ENCODE data around the gene ASXL3.

Gene ASXL3

DNA sequence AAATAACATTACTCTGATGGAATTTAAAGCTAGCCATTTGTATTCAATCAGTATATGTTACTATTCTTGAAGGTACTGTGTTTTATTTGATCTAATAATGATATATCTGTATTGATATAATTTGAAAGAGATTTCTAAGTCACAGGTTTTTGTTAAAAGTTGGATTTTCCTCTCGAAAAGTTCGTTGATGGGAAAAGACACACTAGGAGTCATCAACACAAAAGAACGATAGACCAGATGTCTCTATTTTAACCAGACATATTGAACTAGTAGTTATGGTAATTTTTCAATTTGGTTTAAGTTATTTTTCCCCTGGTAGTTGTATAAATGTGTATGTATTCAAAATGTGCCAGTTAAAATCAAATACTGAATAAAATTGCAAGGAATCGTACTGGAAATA lies 2.5 kb downstream of the ASXL3 start:
- no peak overlapping the region for H3K4me3 ChIP-seq (replicated peaks in 1 of 2; ENCODE audit: low read depth in 2 of 2, low read length in 2 of 2)
- DNase-seq (ENCODE audit: low read depth in 2 of 2) = no peak
- TF ChIP-seq, protein P1, sequence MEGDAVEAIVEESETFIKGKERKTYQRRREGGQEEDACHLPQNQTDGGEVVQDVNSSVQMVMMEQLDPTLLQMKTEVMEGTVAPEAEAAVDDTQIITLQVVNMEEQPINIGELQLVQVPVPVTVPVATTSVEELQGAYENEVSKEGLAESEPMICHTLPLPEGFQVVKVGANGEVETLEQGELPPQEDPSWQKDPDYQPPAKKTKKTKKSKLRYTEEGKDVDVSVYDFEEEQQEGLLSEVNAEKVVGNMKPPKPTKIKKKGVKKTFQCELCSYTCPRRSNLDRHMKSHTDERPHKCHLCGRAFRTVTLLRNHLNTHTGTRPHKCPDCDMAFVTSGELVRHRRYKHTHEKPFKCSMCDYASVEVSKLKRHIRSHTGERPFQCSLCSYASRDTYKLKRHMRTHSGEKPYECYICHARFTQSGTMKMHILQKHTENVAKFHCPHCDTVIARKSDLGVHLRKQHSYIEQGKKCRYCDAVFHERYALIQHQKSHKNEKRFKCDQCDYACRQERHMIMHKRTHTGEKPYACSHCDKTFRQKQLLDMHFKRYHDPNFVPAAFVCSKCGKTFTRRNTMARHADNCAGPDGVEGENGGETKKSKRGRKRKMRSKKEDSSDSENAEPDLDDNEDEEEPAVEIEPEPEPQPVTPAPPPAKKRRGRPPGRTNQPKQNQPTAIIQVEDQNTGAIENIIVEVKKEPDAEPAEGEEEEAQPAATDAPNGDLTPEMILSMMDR (IDR thresholded peaks at IDR 0.05; ENCODE audit: low read depth, low read length) = no peak

DNA sequence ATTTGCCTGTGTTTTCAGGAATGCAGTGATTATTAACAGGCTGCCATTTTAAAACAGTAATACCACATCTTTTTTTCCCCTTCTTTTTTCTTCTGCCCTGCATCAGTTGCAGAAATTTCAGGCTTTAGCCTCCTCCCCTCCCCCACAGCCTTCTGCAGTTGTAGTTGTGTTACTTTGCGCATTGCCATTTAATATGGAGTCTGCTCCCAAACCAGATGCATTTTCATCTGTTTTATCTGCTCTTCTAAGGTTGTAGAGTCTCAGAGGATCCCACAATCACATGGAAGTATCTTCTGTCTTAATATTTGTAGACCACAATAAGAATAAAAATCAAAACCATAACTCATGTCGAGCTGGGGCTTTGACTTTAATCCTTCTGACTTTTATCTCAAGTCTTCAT lies 3.8 kb downstream of the ASXL3 start:
- TF ChIP-seq, protein P1 (IDR thresholded peaks at IDR 0.05; ENCODE audit: low read depth, low read length) = no peak
- H3K4me3 ChIP-seq (replicated peaks in 1 of 2; ENCODE audit: low read depth in 2 of 2, low read length in 2 of 2) = no peak overlapping the region
- DNase-seq (ENCODE audit: low read depth in 2 of 2) = no peak

DNA sequence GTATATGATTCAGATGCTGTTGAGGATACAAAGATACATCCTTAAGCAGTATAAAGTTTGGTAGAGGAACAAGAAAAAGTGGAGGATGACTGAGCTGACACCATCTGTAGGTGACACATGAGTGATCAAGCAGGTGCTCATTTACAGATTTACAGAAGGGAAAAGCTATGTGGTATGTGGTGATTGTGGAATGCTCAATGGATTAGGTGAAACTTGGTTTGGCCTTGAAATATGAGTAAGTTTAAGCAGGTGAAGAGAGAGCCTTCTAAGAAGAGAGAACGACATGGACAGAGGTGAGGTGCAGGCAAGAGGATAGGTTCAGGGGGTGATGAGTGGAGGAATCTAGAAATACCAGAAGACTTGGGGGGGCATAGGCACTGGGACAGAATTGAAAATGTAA lies 5.9 kb downstream of the ASXL3 start:
- H3K4me3 ChIP-seq (replicated peaks in 1 of 2; ENCODE audit: low read depth in 2 of 2, low read length in 2 of 2) = no peak overlapping the region
- DNase-seq (ENCODE audit: low read depth in 2 of 2) = no peak
- TF ChIP-seq, protein P1 (IDR thresholded peaks at IDR 0.05; ENCODE audit: low read depth, low read length) = no peak

DNA sequence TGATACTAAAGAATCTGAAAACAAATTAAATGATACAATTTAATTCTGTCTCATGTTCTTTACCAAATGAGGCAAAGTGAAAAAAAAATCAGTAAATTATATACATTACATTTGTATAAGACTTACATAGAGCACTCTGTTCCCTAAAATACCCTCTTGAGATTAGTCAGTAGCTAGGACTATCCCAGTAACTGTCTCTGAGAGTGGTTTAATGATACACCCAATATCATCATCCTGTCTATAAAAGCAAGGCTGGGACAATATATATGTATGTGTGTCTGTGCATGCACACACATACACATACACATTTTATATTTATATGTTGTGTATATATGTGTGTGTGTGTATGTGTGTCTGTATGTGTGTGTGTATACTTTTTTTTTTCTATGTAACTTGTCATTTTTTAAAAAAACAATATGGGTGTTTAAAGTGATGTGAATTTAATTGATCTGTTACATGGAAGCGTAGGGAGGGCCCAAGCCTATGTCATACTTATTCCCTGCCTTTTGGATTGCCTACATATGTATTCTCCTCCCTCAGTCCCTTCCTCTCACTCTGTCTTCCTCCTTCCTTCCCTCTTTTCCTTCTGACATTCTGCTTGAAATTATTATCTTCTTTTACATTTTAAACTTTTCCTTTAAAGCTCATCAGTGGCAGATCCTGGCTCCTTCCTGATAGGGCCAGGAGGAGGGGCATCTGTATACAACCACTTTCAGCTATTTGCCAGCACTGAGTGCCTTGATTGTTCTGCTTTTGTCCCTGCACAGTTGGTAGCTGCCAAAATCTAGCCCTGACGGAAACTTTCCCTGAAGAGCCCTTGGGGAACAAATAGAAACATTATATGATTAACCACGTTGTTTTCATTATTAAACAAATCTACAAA lies 6.8 kb downstream of the ASXL3 start:
- TF ChIP-seq, protein P1 (IDR thresholded peaks at IDR 0.05; ENCODE audit: low read depth, low read length) = no peak
- no peak overlapping the region for H3K4me3 ChIP-seq (replicated peaks in 1 of 2; ENCODE audit: low read depth in 2 of 2, low read length in 2 of 2)
- no peak for DNase-seq (ENCODE audit: low read depth in 2 of 2)

DNA sequence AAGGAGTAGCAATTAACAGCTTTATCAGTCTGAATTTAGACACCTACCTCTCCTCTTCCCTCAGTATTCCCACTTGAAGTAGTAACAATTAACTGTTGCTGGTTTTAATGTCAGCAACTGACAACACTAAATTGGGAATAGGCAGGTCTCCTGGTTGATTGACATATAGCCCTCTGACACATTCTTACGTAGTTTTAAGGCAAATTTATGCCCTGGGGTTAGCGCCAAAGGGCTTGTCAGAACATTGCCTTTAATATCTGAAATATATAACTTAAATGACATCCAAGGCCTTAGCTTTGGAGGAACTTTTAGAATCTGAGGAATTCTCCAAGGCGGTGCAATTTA lies 7.4 kb downstream of the ASXL3 start:
- TF ChIP-seq, protein P1 (IDR thresholded peaks at IDR 0.05; ENCODE audit: low read depth, low read length) = no peak
- no peak for DNase-seq (ENCODE audit: low read depth in 2 of 2)

DNA sequence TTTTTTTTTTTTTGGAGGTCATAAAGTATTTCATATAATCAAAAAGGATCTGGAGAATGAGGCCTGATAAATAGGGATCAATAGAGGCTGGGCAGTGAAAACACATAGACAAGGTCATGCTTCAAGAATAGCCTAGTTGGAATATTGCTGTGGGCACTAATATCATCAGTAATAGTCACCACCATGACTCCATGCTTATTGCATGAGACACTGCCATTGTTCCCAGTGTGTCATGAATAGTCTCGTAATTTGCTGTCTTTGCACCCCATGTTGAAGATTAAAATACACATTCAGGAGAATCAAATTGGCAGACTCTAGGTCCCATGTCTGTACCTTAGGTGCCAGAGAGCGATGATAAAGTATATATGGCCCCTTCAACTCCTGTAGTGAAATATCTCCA lies 10.3 kb downstream of the ASXL3 start:
- no peak overlapping the region for H3K4me3 ChIP-seq (replicated peaks in 1 of 2; ENCODE audit: low read depth in 2 of 2, low read length in 2 of 2)
- DNase-seq (ENCODE audit: low read depth in 2 of 2) = no peak
- TF ChIP-seq, protein P1 (IDR thresholded peaks at IDR 0.05; ENCODE audit: low read depth, low read length) = no peak

More for the DNA sequence above, 7.4 kb downstream of the ASXL3 start:
- no peak overlapping the region for H3K4me3 ChIP-seq (replicated peaks in 1 of 2; ENCODE audit: low read depth in 2 of 2, low read length in 2 of 2)

Measured in cardiac fibroblast (primary cell).